ENCODE results near the gene PHAF1.
A peak's percentile ranks its signal among the peaks of the same experiment; 100 is the strongest.

Gene PHAF1

DNA sequence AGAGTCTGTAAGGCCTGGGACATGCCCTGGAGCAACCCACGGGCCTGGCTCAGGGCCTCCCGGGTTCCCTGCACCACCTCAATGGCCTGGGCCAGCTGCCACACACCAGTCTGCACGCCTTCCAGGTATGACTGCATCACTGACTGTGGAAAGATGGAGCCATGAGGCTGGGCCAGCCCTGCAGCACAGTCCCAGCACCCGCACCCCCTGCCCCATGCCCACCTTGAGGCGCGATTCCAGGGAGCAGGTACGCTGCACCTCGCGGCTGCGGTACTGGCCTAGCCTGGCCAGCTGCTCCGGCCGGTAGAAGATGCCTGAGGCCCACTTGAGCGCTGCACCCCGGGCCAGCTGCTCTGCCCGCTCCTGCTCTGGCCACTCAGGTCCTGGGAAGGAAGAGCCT lies 79.1 kb downstream of the PHAF1 start:
- no peaks in the 10 kb centered on the region for H3K27me3 ChIP-seq (ENCODE audit: control insufficient read depth in 1 of 2, insufficient read depth in 2 of 2, low read length in 2 of 2)
- H3K27ac ChIP-seq (ENCODE audit: low read length), result no peak overlapping the region
- peaks cover 0 to 5% of the 10 kb centered on the region in 2 donors for H3K36me3 ChIP-seq (ENCODE audit: control insufficient read depth in 2 of 2, insufficient read depth in 2 of 2, low read length in 2 of 2)
- no peak overlapping the region for H3K9ac ChIP-seq (ENCODE audit: low read length in 2 of 2)
- peaks cover 42% of the 10 kb centered on the region for H3K4me1 ChIP-seq (ENCODE audit: control insufficient read depth, insufficient read depth, low read length)
- no peaks in the 10 kb centered on the region for H3K9me3 ChIP-seq (ENCODE audit: control insufficient read depth in 2 of 2, low read length in 2 of 2)
- H3K4me3 ChIP-seq (ENCODE audit: low read length in 2 of 2), result no peak overlapping the region

DNA sequence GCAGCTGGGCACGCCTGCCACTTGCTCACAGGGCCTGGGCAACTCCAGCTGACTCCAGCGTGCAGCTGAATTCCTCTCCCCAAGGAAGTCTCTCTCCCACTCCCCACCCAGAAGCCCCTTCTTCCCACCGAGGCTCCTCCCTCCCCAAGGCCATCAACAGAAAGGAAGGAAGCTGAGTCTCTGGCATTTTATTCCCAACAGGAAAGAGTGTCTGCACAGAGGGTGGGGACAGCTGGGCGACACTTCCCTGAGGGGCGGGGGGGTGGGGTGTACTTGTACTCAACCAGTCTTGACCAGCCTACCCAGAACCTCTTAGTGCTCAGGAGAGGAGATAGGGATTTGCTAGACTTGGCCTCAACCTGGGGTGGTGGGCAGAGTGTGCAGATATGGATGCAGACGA lies 80.3 kb downstream of the PHAF1 start, which contains the start of gene EXOC3L1:
Gene EXOC3L1, minus strand, starts transcription at position 96 of the 400 bp plus-strand sequence. CDS start 460 bp downstream, outside the sequence.
- peak within 1 kb of the TSS in 1 of 2 donors; percentile 21 for H3K9ac ChIP-seq (ENCODE audit: low read length in 2 of 2)
- H3K27ac ChIP-seq (ENCODE audit: low read length), result no peak within 1 kb of the TSS
- H3K9me3 ChIP-seq (ENCODE audit: control insufficient read depth in 2 of 2, low read length in 2 of 2), result no peaks in the 10 kb centered on the region
- peaks cover 7 to 15% of the 10 kb centered on the region in 2 donors for H3K36me3 ChIP-seq (ENCODE audit: control insufficient read depth in 2 of 2, insufficient read depth in 2 of 2, low read length in 2 of 2)
- H3K27me3 ChIP-seq (ENCODE audit: control insufficient read depth in 1 of 2, insufficient read depth in 2 of 2, low read length in 2 of 2), result no peaks in the 10 kb centered on the region
- H3K4me1 ChIP-seq (ENCODE audit: control insufficient read depth, insufficient read depth, low read length), result peaks cover 37% of the 10 kb centered on the region
- H3K4me3 ChIP-seq (ENCODE audit: low read length in 2 of 2), result no peak within 1 kb of the TSS

DNA sequence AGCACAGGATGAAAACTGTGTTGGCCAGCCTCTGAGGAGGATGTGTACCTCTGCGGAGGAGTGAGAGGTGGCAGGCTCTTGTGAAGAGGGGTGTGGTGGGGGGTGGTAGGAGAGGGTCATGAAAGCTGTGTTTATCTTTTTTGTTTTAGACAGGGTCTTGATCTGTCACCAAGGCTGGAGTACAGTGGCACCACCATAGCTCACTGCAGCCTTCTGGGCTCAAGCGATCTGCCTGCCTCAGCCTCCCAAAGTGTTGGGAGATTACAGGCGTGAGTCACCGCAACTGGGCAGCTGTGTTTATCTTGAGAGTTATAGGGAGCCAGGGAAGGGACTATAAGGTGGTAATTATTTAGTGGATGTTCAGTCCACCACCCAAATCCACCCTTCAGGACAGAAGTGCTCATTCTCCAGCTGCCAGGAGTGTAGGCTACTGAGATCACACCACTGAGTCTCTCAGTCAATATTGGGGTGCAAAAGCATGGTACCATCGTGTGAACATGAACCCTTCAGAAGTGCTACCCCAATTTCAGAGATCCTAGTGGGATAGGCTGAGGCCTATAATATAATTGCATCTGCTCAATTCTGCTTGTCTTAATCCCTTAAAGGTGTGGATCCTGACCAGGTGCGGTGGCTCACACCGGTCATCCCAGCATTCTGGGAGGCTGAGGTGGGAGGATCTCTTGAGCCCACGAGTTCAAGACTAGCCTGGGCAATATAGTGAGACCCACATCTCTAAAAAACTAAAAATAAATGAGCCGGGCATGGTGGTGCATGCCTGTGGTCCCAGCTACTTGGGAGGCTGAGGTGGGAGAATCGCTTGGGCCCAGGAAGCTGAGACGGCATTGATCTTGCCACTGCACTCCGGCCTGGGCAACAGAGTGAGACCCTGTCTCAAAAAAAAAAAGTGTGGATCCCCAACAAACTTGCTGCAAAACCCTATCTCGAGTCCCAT lies 81.0 kb downstream of the PHAF1 start:
- Histone ChIP-seq H3K4me1 (ENCODE audit: control insufficient read depth, insufficient read depth, low read length) (peaks cover 30% of the 10 kb centered on the region), H3K4me3 (ENCODE audit: low read length in 2 of 2) (no peak overlapping the region), H3K27me3 (ENCODE audit: control insufficient read depth in 1 of 2, insufficient read depth in 2 of 2, low read length in 2 of 2) (no peaks in the 10 kb centered on the region), H3K9ac (ENCODE audit: low read length in 2 of 2) (peak overlapping the region in 1 of 2 donors; percentile 21), H3K27ac (ENCODE audit: low read length) (no peak overlapping the region), H3K9me3 (ENCODE audit: control insufficient read depth in 2 of 2, low read length in 2 of 2) (no peaks in the 10 kb centered on the region), H3K36me3 (ENCODE audit: control insufficient read depth in 2 of 2, insufficient read depth in 2 of 2, low read length in 2 of 2) (peaks cover 14 to 21% of the 10 kb centered on the region in 2 donors)

DNA sequence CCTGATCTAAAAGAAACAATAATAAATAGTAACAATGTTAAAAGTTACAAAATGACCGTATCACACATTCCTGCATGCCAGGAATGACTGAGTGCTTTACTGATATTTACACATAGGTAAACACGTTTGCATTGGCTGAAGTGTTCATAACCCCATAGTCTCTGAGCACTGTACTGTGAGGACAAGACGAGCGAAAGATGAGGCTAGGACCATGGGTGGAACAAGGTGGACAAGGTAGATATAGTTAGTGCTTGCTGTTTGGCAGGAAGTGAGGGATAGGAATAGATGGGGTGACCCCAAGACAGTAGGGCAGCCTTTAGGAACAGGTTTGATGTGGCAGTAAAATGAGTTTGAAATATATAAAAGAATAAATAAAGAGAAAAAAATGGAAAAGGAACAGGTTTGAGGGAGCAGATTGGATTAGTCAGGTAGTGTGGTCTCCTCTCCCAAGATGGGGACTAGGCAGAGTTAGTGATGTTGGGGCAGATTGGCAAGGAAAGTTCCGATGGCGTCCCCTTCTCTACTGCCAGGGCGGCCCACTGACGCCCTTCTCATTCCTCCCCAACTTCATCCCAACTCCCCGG lies 81.8 kb downstream of the PHAF1 start:
- no peaks in the 10 kb centered on the region for H3K27me3 ChIP-seq (ENCODE audit: control insufficient read depth in 1 of 2, insufficient read depth in 2 of 2, low read length in 2 of 2)
- no peak overlapping the region for H3K27ac ChIP-seq (ENCODE audit: low read length)
- peak overlapping the region; percentile 49 to 97 for H3K4me3 ChIP-seq (ENCODE audit: low read length in 2 of 2)
- peaks cover 27% of the 10 kb centered on the region for H3K4me1 ChIP-seq (ENCODE audit: control insufficient read depth, insufficient read depth, low read length)
- H3K9ac ChIP-seq (ENCODE audit: low read length in 2 of 2), result peak overlapping the region in 1 of 2 donors; percentile 99
- peaks cover 21 to 29% of the 10 kb centered on the region in 2 donors for H3K36me3 ChIP-seq (ENCODE audit: control insufficient read depth in 2 of 2, insufficient read depth in 2 of 2, low read length in 2 of 2)
- H3K9me3 ChIP-seq (ENCODE audit: control insufficient read depth in 2 of 2, low read length in 2 of 2), result no peaks in the 10 kb centered on the region

DNA sequence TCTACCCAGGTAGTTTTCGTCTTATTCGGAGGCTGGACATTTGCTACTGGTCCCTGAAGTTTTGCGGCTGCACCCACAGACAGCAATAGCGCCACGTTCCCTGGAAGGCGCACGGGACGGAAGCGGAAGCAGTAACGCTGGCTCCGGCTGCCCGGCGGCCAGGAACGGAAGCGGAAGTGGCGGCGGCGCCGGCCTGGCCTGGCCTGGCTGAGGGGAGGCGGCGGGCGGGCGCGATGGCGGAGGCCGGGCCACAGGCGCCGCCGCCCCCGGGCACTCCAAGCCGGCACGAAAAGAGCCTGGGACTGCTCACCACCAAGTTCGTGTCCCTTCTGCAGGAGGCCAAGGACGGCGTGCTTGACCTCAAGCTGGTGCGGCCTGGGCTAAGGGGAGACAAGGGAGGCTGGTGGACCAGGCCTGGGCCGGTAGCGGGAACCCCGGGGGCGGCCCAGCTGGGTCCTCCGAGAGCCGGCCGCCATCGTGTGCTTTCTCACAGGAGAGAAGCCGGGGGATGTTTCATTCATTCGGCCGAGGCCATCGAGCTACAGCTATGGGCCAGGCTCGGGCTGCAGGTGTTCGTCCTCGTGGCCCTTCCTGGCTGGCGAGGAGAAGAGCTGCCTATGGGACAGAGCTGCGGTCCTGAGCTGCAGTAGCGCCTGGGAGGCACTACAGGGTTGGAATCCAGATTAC lies 82.4 kb downstream of the PHAF1 start, which contains the start of gene E2F4:
Gene E2F4, plus strand, starts transcription at position 161 of the 687 bp plus-strand sequence. Its CDS starts 73 bp downstream, at position 234.
- peak within 1 kb of the TSS; percentile 96 to 99 for H3K9ac ChIP-seq (ENCODE audit: low read length in 2 of 2)
- H3K27me3 ChIP-seq (ENCODE audit: control insufficient read depth in 1 of 2, insufficient read depth in 2 of 2, low read length in 2 of 2), result no peaks in the 10 kb centered on the region
- H3K36me3 ChIP-seq (ENCODE audit: control insufficient read depth in 2 of 2, insufficient read depth in 2 of 2, low read length in 2 of 2), result peaks cover 28 to 35% of the 10 kb centered on the region in 2 donors
- H3K9me3 ChIP-seq (ENCODE audit: control insufficient read depth in 2 of 2, low read length in 2 of 2), result no peaks in the 10 kb centered on the region
- peaks cover 27% of the 10 kb centered on the region for H3K4me1 ChIP-seq (ENCODE audit: control insufficient read depth, insufficient read depth, low read length)
- H3K4me3 ChIP-seq (ENCODE audit: low read length in 2 of 2), result peak within 1 kb of the TSS; percentile 97 to 100
- peak within 1 kb of the TSS; percentile 55 for H3K27ac ChIP-seq (ENCODE audit: low read length)

DNA sequence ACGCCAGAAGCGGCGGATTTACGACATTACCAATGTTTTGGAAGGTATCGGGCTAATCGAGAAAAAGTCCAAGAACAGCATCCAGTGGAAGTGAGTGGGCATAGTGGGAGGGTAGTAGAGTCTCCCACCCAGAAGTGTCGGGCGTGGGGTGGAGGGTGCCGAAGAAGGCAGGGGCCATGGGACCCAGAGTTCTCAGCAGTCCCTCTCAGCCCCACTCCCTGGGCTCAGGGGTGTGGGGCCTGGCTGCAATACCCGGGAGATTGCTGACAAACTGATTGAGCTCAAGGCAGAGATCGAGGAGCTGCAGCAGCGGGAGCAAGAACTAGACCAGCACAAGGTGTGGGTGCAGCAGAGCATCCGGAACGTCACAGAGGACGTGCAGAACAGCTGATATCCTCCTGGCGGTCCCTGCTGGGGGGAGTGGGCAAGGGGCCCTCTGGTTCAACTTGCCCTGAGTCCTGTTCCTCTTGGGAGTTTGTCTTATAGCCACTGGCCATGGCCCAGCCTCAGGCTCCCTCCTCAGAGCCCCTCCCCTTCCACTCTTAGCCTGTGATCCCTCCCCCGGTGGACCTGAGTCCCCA lies 83.1 kb downstream of the PHAF1 start:
- no peaks in the 10 kb centered on the region for H3K27me3 ChIP-seq (ENCODE audit: control insufficient read depth in 1 of 2, insufficient read depth in 2 of 2, low read length in 2 of 2)
- H3K4me1 ChIP-seq (ENCODE audit: control insufficient read depth, insufficient read depth, low read length), result peaks cover 27% of the 10 kb centered on the region
- H3K4me3 ChIP-seq (ENCODE audit: low read length in 2 of 2), result peak overlapping the region; percentile 97 to 100
- no peaks in the 10 kb centered on the region for H3K9me3 ChIP-seq (ENCODE audit: control insufficient read depth in 2 of 2, low read length in 2 of 2)
- peak overlapping the region; percentile 55 for H3K27ac ChIP-seq (ENCODE audit: low read length)
- H3K36me3 ChIP-seq (ENCODE audit: control insufficient read depth in 2 of 2, insufficient read depth in 2 of 2, low read length in 2 of 2), result peaks cover 35 to 41% of the 10 kb centered on the region in 2 donors
- H3K9ac ChIP-seq (ENCODE audit: low read length in 2 of 2), result peak overlapping the region; percentile 96 to 99

DNA sequence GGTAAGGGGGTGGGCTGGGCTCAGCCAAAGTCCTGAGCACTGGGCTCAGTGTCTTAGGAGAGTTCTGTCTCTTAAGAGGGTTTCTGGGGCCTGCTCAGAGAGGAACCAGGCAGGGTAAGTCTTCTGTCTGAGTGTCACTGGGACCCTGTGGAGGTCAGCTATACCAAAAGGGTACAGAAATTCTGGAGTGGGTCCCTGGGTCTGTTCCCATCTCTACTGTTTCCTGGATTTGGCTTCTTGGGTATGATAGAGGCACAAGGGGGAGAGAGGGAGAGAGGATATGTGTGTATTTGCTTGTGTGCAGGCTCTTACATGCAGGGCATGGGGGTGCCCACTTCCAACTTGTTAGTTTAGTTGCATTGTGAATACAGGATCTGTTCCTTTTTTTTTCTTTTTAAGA lies 83.8 kb downstream of the PHAF1 start:
- H3K4me3 ChIP-seq (ENCODE audit: low read length in 2 of 2), result peak overlapping the region; percentile 97 to 100
- H3K27ac ChIP-seq (ENCODE audit: low read length), result no peak overlapping the region
- peaks cover 40 to 41% of the 10 kb centered on the region in 2 donors for H3K36me3 ChIP-seq (ENCODE audit: control insufficient read depth in 2 of 2, insufficient read depth in 2 of 2, low read length in 2 of 2)
- H3K4me1 ChIP-seq (ENCODE audit: control insufficient read depth, insufficient read depth, low read length), result peaks cover 33% of the 10 kb centered on the region
- H3K9ac ChIP-seq (ENCODE audit: low read length in 2 of 2), result peak overlapping the region; percentile 47 to 99
- no peaks in the 10 kb centered on the region for H3K9me3 ChIP-seq (ENCODE audit: control insufficient read depth in 2 of 2, low read length in 2 of 2)
- no peaks in the 10 kb centered on the region for H3K27me3 ChIP-seq (ENCODE audit: control insufficient read depth in 1 of 2, insufficient read depth in 2 of 2, low read length in 2 of 2)

DNA sequence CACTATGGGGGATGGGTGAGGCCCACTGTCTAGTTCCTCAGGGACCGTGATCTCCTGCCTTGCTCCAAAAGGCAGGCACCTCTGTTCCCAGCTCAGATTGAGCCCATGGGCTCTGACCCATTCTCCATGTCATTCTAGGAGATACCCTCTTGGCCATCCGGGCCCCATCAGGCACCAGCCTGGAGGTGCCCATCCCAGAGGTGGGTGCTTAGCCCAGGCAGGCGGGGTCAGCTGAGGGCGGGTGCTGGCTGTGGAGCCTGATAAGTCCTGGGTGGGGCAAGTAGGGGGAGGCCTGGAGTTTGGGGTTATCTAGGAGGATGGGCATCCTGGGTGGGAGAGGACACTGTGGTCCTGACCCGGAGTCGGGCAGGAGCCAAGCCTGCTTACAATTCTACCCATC lies 84.5 kb downstream of the PHAF1 start:
- Histone ChIP-seq H3K4me3 (ENCODE audit: low read length in 2 of 2) (no peak overlapping the region), H3K9ac (ENCODE audit: low read length in 2 of 2) (peak overlapping the region in 1 of 2 donors; percentile 47), H3K27me3 (ENCODE audit: control insufficient read depth in 1 of 2, insufficient read depth in 2 of 2, low read length in 2 of 2) (no peaks in the 10 kb centered on the region), H3K27ac (ENCODE audit: low read length) (no peak overlapping the region), H3K9me3 (ENCODE audit: control insufficient read depth in 2 of 2, low read length in 2 of 2) (no peaks in the 10 kb centered on the region), H3K36me3 (ENCODE audit: control insufficient read depth in 2 of 2, insufficient read depth in 2 of 2, low read length in 2 of 2) (peaks cover 40 to 41% of the 10 kb centered on the region in 2 donors), H3K4me1 (ENCODE audit: control insufficient read depth, insufficient read depth, low read length) (peaks cover 36% of the 10 kb centered on the region)

DNA sequence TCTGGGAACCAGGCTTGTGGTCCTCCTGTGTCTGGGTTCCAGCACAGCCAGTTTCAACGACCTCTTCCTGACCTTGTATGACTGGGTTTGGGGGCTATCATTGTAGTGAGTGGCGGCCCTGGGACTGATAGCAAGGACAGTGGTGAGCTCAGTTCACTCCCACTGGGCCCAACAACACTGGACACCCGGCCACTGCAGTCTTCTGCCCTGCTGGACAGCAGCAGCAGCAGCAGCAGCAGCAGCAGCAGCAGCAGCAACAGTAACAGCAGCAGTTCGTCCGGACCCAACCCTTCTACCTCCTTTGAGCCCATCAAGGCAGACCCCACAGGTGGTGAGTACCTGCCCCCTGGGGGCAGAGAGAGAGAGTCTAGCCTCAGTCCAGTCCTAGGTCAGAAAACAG lies 85.9 kb downstream of the PHAF1 start:
- Histone ChIP-seq H3K27me3 (ENCODE audit: control insufficient read depth in 1 of 2, insufficient read depth in 2 of 2, low read length in 2 of 2) (no peaks in the 10 kb centered on the region), H3K9ac (ENCODE audit: low read length in 2 of 2) (no peak overlapping the region), H3K36me3 (ENCODE audit: control insufficient read depth in 2 of 2, insufficient read depth in 2 of 2, low read length in 2 of 2) (peaks cover 40 to 41% of the 10 kb centered on the region in 2 donors), H3K27ac (ENCODE audit: low read length) (no peak overlapping the region), H3K9me3 (ENCODE audit: control insufficient read depth in 2 of 2, low read length in 2 of 2) (no peaks in the 10 kb centered on the region), H3K4me3 (ENCODE audit: low read length in 2 of 2) (no peak overlapping the region), H3K4me1 (ENCODE audit: control insufficient read depth, insufficient read depth, low read length) (peaks cover 36% of the 10 kb centered on the region)

DNA sequence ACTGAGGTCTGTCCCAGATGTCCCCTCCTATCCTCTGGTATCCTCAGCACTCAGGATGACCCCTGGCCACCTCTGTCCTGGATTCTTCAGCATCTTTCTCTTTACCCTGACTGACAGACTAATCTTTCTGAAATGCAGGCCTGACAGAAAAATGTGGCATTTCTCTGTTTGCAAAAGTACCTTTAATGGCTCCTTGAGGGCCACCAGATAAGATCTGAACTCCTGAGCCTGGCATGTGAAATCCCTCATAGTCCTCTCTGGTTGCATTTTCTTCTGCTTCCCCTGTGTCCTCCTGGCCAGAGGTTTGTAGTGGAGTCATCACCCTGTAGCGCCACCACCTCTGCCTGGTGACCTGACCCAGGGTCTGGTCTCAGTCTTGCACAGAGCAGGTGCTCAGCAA lies 87.1 kb downstream of the PHAF1 start:
- no peaks in the 10 kb centered on the region for H3K27me3 ChIP-seq (ENCODE audit: control insufficient read depth in 1 of 2, insufficient read depth in 2 of 2, low read length in 2 of 2)
- H3K4me1 ChIP-seq (ENCODE audit: control insufficient read depth, insufficient read depth, low read length), result peaks cover 32% of the 10 kb centered on the region
- H3K36me3 ChIP-seq (ENCODE audit: control insufficient read depth in 2 of 2, insufficient read depth in 2 of 2, low read length in 2 of 2), result peaks cover 40 to 41% of the 10 kb centered on the region in 2 donors
- no peak overlapping the region for H3K4me3 ChIP-seq (ENCODE audit: low read length in 2 of 2)
- H3K9ac ChIP-seq (ENCODE audit: low read length in 2 of 2), result no peak overlapping the region
- H3K9me3 ChIP-seq (ENCODE audit: control insufficient read depth in 2 of 2, low read length in 2 of 2), result no peaks in the 10 kb centered on the region
- H3K27ac ChIP-seq (ENCODE audit: low read length), result no peak overlapping the region
